ENCODE results near the gene CAMK4. TPM values are rescaled to one million over a fixed set of nuclear protein-coding genes. Genes with fewer than 3 reads are reported as not detected.

The CAMK4 gene
- polyA plus RNA-seq, 1 donor from 2014 or later: 16.6 TPM

- TF ChIP-seq EP300 (conservative IDR thresholded peaks at IDR 0.05; ENCODE audit: poor library complexity, severe bottlenecking) (no peak), EZH2 (IDR thresholded peaks at IDR 0.05; ENCODE audit: borderline replicate concordance, insufficient read depth, low read length, poor library complexity, severe bottlenecking) (no peak)
These were observed 3.0 kb upstream of the CAMK4 start (continued) for GRCh38 chr5:111221139-111221538.

- no peaks in the 10 kb centered on the region for H4K20me1 ChIP-seq (ENCODE audit: insufficient read depth)
- peaks cover 31% of the 10 kb centered on the region for H3K79me2 ChIP-seq (replicated peaks; ENCODE audit: insufficient read depth, low read length)
- peak overlapping the region; percentile 87 for H3K4me3 ChIP-seq (ENCODE audit: low read length)
- H3K27me3 ChIP-seq (ENCODE audit: insufficient read depth, low read depth, low read length): no peaks in the 10 kb centered on the region
- H3K9ac ChIP-seq (ENCODE audit: low read length): peak overlapping the region; percentile 90
- no peaks in the 10 kb centered on the region for H3K36me3 ChIP-seq (ENCODE audit: insufficient read depth, low read length)
- no peaks in the 10 kb centered on the region for H3K9me3 ChIP-seq (ENCODE audit: low read length)
- peak overlapping the region; percentile 89 for H2AFZ ChIP-seq (ENCODE audit: low read depth, low read length)
- no peak overlapping the region for H3K4me2 ChIP-seq (ENCODE audit: low read length)
- H3K27ac ChIP-seq (ENCODE audit: low read length): peak overlapping the region; percentile 88
- no peaks in the 10 kb centered on the region for H3K9me2 ChIP-seq (ENCODE audit: insufficient read depth, low read length)
- no peak for TF ChIP-seq EP300 (conservative IDR thresholded peaks at IDR 0.05; ENCODE audit: poor library complexity, severe bottlenecking)
- TF ChIP-seq SMC3 (conservative IDR thresholded peaks at IDR 0.05; ENCODE audit: poor library complexity): no peak
- no peak for TF ChIP-seq CTCF (IDR thresholded peaks at IDR 0.05; ENCODE audit: poor library complexity, severe bottlenecking)
- no peak for TF ChIP-seq REST (IDR thresholded peaks at IDR 0.05; ENCODE audit: borderline replicate concordance)
- TF ChIP-seq POLR2AphosphoS5 (IDR thresholded peaks at IDR 0.05): no peak
- no peak for TF ChIP-seq EZH2 (IDR thresholded peaks at IDR 0.05; ENCODE audit: borderline replicate concordance, insufficient read depth, low read length, poor library complexity, severe bottlenecking)
- no peak for TF ChIP-seq RAD21 (conservative IDR thresholded peaks at IDR 0.05)
- no peak for TF ChIP-seq MXI1 (conservative IDR thresholded peaks at IDR 0.05; ENCODE audit: poor library complexity, severe bottlenecking)
- no peak for TF ChIP-seq TAF1 (IDR thresholded peaks at IDR 0.05; ENCODE audit: low read depth)
- no peaks in the 10 kb centered on the region for H3F3A ChIP-seq (ENCODE audit: insufficient read depth, low read length, poor library complexity, severe bottlenecking)
These were observed 940 bp upstream of the CAMK4 start for GRCh38 chr5:111223101-111223786.

All from neural cell (in vitro differentiated cells).